Neural cell (in vitro differentiated cells): ENCODE results near the gene ARHGEF1. TPM values are rescaled to one million over a fixed set of nuclear protein-coding genes. Genes with fewer than 3 reads are reported as not detected.

Source experiments
- H2AFZ ChIP-seq: fragments of 200-600, 300-800 bp; sonication (generic), shearing (Covaris generic); 2 replicates; pipeline ENCODE4 v1.6.0; 2014; ENCODE audit warnings: low read depth, mild to moderate bottlenecking, antibody characterized with exemption, low read length, moderate library complexity
- H3F3A ChIP-seq: fragments of 200-600 bp; shearing (Covaris generic); 2 replicates; pipeline ENCODE4 v1.6.1; 2016; ENCODE audit warnings: mild to moderate bottlenecking, moderate library complexity, mixed read lengths, antibody characterized with exemption, low read length; ENCODE audit not compliant: insufficient read depth, poor library complexity, severe bottlenecking
- H3K27ac ChIP-seq: fragments of 200-600, 300-800 bp; sonication (generic), shearing (Covaris generic); 2 replicates; pipeline ENCODE4 v1.5.1; 2014; ENCODE audit warnings: mild to moderate bottlenecking, low read length, moderate library complexity
- H3K27me3 ChIP-seq: fragments of 300-800, 200-600 bp; sonication (generic), shearing (Covaris generic); 2 replicates; pipeline ENCODE4 v1.6.0; 2014; ENCODE audit warnings: mild to moderate bottlenecking, low read depth, low read length, moderate library complexity; ENCODE audit not compliant: insufficient read depth
- H3K36me3 ChIP-seq: fragments of 300-800, 200-600 bp; sonication (generic), shearing (Covaris generic); 2 replicates; pipeline ENCODE4 v1.5.1; 2014; ENCODE audit warnings: mild to moderate bottlenecking, antibody characterized with exemption, low read length, moderate library complexity; ENCODE audit not compliant: insufficient read depth
- H3K4me2 ChIP-seq: fragments of 300-800, 200-600 bp; sonication (generic), shearing (Covaris generic); 2 replicates; pipeline ENCODE4 v1.6.0; 2014; ENCODE audit warnings: mild to moderate bottlenecking, low read length
- H3K4me3 ChIP-seq: fragments of 300-800, 200-600 bp; sonication (generic), shearing (Covaris generic); 2 replicates; pipeline ENCODE4 v1.5.1; 2014; ENCODE audit warnings: mild to moderate bottlenecking, low read length, moderate library complexity
- H3K79me2 ChIP-seq: fragments of 200-600 bp; shearing (Covaris generic); replicated peaks from 2 replicates; pipeline ENCODE4 v1.6.0; 2014; ENCODE audit warnings: mild to moderate bottlenecking, low read length, moderate library complexity; ENCODE audit not compliant: insufficient read depth
- H3K9ac ChIP-seq: fragments of 300-800, 200-600 bp; sonication (generic), shearing (Covaris generic); 2 replicates; pipeline ENCODE4 v1.6.1; 2016; ENCODE audit warnings: mild to moderate bottlenecking, low read length, mixed read lengths
- H3K9me2 ChIP-seq: fragments of 200-600 bp; shearing (Covaris generic); 2 replicates; pipeline ENCODE4 v1.6.1; 2016; ENCODE audit warnings: mild to moderate bottlenecking, low read length, mixed read lengths; ENCODE audit not compliant: insufficient read depth
- H3K9me3 ChIP-seq: fragments of 200-600, 300-800 bp; sonication (generic), shearing (Covaris generic); 2 replicates; pipeline ENCODE4 v1.6.1; 2016; ENCODE audit warnings: mild to moderate bottlenecking, mixed run types, low read length, moderate library complexity, mixed read lengths
- H4K20me1 ChIP-seq: fragments of 200-600 bp; shearing (Covaris generic); 2 replicates; pipeline ENCODE4 v1.6.1; 2016; ENCODE audit warnings: mild to moderate bottlenecking, mixed run types; ENCODE audit not compliant: insufficient read depth
- EP300 ChIP-seq: fragments of 450-650 bp; conservative IDR thresholded peaks from 2 replicates; pipeline ENCODE4 v1.6.1; 2014; ENCODE audit warnings: antibody characterized with exemption, mild to moderate bottlenecking, moderate library complexity; ENCODE audit not compliant: poor library complexity, severe bottlenecking
- EZH2 ChIP-seq: fragments of 200-600, 300-800 bp; shearing (Covaris generic), sonication (generic); IDR thresholded peaks from 2 replicates; pipeline ENCODE4 v1.6.1; 2014; ENCODE audit warnings: antibody characterized with exemption, low read length, borderline replicate concordance, mild to moderate bottlenecking; ENCODE audit not compliant: insufficient read depth, poor library complexity, severe bottlenecking
- MXI1 ChIP-seq: fragments of 450-650 bp; conservative IDR thresholded peaks from 2 replicates; pipeline ENCODE4 v1.6.1; 2014; ENCODE audit warnings: antibody characterized with exemption, mild to moderate bottlenecking; ENCODE audit not compliant: poor library complexity, severe bottlenecking
- POLR2AphosphoS5 ChIP-seq: IDR thresholded peaks from 2 replicates; pipeline ENCODE4 v1.6.1; 2012
- RAD21 ChIP-seq: fragments of 450-650 bp; conservative IDR thresholded peaks from 2 replicates; pipeline ENCODE4 v1.6.1; 2014; ENCODE audit warnings: antibody characterized with exemption, mild to moderate bottlenecking, moderate library complexity
- SMC3 ChIP-seq: fragments of 450-650 bp; conservative IDR thresholded peaks from 2 replicates; pipeline ENCODE4 v1.6.1; 2014; ENCODE audit warnings: antibody characterized with exemption, mild to moderate bottlenecking, moderate library complexity; ENCODE audit not compliant: poor library complexity
- TAF1 ChIP-seq: IDR thresholded peaks from 2 replicates; pipeline ENCODE4 v1.6.1; 2012; ENCODE audit warnings: low read depth
- polyA plus RNA-seq: library from polyadenylated mRNA; depleted of rRNA; stranded (reverse); fragments of >200 nt; gene quantifications from 2 replicates; pipeline ENCODE4 v1.2.3, GENCODE V29; 2014
- TF ChIP-seq, protein P1 (sequence below): IDR thresholded peaks from 2 replicates; pipeline ENCODE4 v1.6.1; 2012; ENCODE audit warnings: borderline replicate concordance
- TF ChIP-seq, protein P2 (sequence below): fragments of 450-650 bp; IDR thresholded peaks from 2 replicates; pipeline ENCODE4 v1.5.1; 2014; ENCODE audit warnings: antibody characterized with exemption, mild to moderate bottlenecking, moderate library complexity; ENCODE audit not compliant: poor library complexity, severe bottlenecking

ARHGEF1 gene
- polyA plus RNA-seq, 1 donor from 2014 or later = 12.0 TPM

DNA sequence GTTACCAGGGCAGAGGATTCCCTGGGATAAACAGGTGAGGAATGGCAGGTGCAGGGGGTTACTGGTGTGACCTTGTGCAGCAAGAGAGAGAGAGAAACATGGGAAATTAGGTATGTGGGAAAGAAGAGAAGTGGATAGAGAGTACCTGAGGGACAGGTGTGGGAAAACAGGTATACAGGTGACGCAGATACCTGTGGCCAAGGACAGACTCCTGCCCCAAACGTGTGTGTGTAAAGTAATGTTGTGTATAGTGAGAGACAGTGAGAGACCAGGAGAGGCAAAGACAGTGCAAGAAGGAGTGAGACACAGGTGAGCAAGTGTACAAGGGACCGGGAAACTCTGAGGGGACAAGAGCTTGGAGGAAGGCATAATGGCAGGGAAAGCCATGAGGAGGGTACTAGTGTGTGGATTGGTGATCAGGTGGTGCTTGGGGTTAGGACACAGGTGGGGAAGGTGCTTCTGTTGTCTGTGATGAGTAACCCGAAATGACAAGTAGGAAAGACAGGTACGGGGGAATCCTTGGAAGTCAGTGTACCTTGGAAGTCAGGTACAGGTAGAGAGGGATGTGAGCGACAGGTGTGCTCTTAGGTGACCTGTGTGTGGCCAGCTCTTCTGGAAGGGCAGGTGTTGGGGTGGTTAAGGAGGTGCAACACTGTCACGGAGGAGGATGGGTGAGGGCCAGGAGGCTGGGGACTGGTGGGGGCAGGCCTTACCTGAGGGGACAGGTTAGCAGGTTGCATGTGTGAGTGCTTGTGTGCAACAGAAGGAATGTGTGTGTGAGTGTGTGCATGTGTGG lies 42.4 kb downstream of the ARHGEF1 start:
- H3K36me3 ChIP-seq = no peaks in the 10 kb centered on the region
- H3K4me3 ChIP-seq = no peak overlapping the region
- H3K27ac ChIP-seq = no peak overlapping the region
- TF ChIP-seq EZH2 = no peak
- TF ChIP-seq RAD21 = no peak
- no peak for TF ChIP-seq MXI1
- TF ChIP-seq, protein P1, sequence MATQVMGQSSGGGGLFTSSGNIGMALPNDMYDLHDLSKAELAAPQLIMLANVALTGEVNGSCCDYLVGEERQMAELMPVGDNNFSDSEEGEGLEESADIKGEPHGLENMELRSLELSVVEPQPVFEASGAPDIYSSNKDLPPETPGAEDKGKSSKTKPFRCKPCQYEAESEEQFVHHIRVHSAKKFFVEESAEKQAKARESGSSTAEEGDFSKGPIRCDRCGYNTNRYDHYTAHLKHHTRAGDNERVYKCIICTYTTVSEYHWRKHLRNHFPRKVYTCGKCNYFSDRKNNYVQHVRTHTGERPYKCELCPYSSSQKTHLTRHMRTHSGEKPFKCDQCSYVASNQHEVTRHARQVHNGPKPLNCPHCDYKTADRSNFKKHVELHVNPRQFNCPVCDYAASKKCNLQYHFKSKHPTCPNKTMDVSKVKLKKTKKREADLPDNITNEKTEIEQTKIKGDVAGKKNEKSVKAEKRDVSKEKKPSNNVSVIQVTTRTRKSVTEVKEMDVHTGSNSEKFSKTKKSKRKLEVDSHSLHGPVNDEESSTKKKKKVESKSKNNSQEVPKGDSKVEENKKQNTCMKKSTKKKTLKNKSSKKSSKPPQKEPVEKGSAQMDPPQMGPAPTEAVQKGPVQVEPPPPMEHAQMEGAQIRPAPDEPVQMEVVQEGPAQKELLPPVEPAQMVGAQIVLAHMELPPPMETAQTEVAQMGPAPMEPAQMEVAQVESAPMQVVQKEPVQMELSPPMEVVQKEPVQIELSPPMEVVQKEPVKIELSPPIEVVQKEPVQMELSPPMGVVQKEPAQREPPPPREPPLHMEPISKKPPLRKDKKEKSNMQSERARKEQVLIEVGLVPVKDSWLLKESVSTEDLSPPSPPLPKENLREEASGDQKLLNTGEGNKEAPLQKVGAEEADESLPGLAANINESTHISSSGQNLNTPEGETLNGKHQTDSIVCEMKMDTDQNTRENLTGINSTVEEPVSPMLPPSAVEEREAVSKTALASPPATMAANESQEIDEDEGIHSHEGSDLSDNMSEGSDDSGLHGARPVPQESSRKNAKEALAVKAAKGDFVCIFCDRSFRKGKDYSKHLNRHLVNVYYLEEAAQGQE = no peak
- TF ChIP-seq, protein P2, sequence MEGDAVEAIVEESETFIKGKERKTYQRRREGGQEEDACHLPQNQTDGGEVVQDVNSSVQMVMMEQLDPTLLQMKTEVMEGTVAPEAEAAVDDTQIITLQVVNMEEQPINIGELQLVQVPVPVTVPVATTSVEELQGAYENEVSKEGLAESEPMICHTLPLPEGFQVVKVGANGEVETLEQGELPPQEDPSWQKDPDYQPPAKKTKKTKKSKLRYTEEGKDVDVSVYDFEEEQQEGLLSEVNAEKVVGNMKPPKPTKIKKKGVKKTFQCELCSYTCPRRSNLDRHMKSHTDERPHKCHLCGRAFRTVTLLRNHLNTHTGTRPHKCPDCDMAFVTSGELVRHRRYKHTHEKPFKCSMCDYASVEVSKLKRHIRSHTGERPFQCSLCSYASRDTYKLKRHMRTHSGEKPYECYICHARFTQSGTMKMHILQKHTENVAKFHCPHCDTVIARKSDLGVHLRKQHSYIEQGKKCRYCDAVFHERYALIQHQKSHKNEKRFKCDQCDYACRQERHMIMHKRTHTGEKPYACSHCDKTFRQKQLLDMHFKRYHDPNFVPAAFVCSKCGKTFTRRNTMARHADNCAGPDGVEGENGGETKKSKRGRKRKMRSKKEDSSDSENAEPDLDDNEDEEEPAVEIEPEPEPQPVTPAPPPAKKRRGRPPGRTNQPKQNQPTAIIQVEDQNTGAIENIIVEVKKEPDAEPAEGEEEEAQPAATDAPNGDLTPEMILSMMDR = no peak
- no peak for TF ChIP-seq TAF1
- TF ChIP-seq EP300 = no peak
- H3K9me2 ChIP-seq = no peaks in the 10 kb centered on the region
- no peaks in the 10 kb centered on the region for H3K9me3 ChIP-seq
- H3K4me2 ChIP-seq = no peak overlapping the region
- H3K79me2 ChIP-seq = no peaks in the 10 kb centered on the region
- no peak overlapping the region for H3K9ac ChIP-seq
- H4K20me1 ChIP-seq = no peaks in the 10 kb centered on the region
- peaks cover 96% of the 10 kb centered on the region for H3K27me3 ChIP-seq
- no peaks in the 10 kb centered on the region for H3F3A ChIP-seq
- no peak overlapping the region for H2AFZ ChIP-seq

DNA sequence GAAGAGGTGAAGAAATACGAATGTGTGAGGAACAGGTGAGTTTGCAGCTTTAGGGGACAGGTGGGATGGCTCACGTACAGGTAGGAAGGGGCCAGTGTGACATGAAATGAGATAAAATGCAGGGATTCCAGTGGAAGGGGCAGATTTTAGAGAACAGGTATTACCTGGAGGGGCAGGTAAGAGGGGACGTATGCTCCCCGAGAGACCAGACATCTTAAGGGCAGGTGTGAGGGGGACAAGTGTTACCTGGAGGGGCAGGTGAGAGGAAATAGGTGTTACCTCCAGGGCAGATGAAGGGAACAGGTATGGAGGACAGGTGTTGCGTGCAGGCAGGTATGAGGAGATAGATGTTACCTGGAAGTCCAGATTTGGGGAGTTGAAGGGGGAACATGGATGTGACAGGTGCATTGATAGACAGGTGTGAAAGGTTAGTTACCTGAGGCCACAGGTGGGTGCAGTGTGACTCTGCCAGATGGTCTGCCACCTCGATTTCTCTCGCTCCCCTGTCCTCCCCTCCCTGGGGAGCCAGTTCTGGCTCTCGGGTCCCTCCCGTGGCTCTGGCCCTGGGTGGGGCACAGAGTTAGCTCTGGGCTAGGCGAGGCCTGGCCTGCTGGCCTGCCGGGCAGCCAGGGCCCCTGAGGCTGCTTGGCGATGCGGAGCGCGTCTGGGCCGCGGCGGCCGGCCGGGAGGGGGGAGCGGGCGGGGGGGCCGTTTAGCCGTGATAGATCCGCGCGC lies 43.2 kb downstream of the ARHGEF1 start:
- H2AFZ ChIP-seq = no peak overlapping the region
- no peak overlapping the region for H3K9ac ChIP-seq
- no peaks in the 10 kb centered on the region for H3K9me2 ChIP-seq
- no peaks in the 10 kb centered on the region for H3F3A ChIP-seq
- H3K9me3 ChIP-seq = no peaks in the 10 kb centered on the region
- H3K27me3 ChIP-seq = peaks cover 96% of the 10 kb centered on the region
- H3K4me2 ChIP-seq = no peak overlapping the region
- no peak overlapping the region for H3K27ac ChIP-seq
- no peaks in the 10 kb centered on the region for H3K79me2 ChIP-seq
- H3K36me3 ChIP-seq = no peaks in the 10 kb centered on the region
- H3K4me3 ChIP-seq = no peak overlapping the region
- TF ChIP-seq TAF1 (no peak), RAD21 (no peak), EP300 (no peak), EZH2 (no peak), POLR2AphosphoS5 (no peak), SMC3 (no peak), MXI1 (no peak)
- TF ChIP-seq, protein P2 = no peak
- TF ChIP-seq, protein P1 = no peak
- no peaks in the 10 kb centered on the region for H4K20me1 ChIP-seq
